NCI-H526 treated with DMSO at 0.1 percent for 48 hours (cell line): ENCODE results near the gene DOCK1.
A peak's percentile ranks its signal among the peaks of the same experiment; 100 is the strongest.

Source experiments
- DNase-seq: peaks from one replicate; lab custom pipeline; 2025; lab: John Stamatoyannopoulos, UW

DOCK1 gene

DNA sequence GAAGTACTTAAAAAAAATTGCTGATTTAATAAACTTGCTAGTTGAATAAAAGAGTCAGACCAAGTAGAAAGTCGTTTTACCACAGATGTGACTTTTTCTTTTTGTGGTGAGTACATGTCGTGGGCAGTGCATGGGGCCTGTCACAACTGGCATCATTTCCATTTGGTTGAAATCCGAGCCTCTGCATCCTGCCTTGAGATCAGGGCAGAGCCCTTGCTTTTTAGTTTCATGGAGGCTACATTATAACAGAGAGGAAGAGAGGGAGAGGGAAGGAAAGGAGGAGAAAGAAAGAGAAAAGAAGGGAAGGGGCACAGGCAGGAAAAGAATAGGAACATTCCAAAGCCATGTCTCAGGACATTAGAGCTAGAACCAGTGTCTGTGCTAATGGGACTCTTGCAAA is 311.6 kb downstream of the DOCK1 start:
- DNase-seq = no peak

DNA sequence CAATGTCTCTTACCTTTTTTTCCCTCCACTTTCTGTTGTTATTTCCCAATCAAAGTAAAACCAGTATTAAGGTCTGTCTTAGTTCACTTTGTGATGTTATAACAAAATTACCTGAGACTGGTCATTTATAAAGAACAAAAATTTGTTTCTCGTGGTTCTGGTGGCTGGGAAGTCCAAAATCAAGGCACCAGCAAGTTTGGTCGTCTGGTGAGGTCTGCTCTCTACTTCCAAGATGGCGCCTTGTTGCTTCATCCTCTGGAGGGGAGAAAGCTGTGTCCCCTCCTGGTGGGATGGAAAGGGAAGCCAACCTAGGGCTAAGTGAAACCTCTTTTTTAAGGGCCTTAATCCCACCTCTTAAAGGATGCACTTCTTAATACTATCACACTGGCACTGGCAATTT is 313.4 kb downstream of the DOCK1 start:
- no peak for DNase-seq

DNA sequence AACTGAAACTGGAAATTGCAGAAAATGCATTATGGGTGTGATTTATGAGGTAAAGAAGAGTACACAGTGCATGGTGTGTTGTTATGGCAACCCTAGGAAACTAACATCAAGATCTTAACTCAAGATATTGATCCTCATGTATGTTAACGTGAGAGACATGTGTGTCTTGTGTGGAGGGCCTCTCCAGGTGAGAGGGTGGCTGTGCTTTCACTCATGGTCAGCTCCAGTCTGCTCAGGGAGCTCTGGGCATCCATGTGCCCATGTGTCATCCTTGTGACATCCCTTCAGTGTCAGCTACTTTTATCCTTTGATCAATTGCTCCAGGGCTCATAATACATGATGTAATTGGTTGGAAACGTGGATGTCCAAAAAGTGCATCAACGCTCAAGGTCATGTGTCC is 316.1 kb downstream of the DOCK1 start:
- DNase-seq = no peak

DNA sequence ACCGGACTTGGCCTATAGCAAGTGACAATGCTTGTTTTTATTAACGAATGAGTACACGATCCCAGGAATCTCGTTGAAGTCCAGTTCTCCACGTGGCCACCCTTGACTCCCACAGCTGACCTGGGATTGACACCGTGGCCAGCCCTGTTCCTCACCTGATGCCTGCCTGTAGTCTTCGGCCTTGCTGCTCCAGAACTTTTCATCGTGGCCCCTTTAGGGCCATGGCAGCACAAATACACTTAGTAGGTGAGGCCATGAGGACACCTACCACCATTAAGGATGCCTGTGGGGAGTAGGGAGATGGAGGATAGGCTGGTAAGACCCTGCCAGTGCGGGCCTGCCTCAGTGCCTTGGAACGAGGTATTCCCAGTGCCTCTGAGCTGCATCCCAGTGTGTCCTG is 321.8 kb downstream of the DOCK1 start:
- no peak for DNase-seq

- peak; percentile 0 for DNase-seq
These were observed 322.4 kb downstream of the DOCK1 start for GRCh38 chr10:127227663-127228062.

DNA sequence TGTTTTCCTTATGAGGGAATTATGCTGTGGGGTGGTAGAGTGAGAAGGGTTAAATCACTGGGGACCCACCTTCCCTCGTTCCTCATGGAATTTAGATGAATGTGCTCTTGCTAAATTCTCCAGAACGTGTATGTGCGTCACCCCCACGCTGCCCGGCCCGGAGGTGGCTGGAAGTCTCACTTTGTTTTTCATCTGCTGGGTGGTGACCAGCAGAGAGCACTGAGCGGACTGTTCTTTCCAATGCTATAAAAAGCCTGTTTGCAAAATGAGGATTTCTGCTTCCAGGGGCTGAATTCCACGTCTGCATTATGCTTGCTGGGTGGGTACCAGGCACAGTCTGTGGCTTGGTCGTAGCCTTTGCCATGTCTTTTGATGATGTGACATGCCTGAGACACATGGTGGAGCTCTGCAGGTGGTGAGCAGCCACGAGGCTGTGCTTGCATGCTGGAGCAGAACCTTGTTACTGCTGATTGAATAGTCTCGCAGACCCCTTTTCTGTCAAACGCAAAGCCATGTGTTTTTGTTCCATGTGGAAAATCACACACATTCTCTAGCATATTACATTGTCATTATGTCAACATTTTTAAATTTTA is 323.1 kb downstream of the DOCK1 start:
- no peak for DNase-seq

- DNase-seq = no peak
These were observed 329.1 kb downstream of the DOCK1 start for GRCh38 chr10:127234306-127234800.

DNA sequence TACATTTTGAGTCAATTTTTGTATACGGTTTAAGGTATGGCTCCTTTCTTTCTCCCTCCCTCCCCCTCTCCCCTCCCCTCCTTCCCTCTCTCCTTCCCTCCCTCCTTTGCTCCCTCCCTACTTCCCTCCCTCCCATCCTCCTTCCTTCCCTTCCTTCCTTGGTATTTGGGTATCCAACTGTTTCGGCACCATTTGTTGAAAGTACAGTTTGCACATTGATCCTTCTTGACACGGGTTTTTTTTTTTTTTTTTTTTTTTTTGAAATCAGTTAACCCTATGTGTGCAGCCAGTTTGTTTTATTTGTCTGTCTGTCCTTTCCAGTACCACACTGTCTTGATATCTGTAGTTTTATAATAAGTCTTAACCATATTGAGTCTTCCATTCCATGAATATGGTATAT is 331.0 kb downstream of the DOCK1 start:
- no peak for DNase-seq

DNA sequence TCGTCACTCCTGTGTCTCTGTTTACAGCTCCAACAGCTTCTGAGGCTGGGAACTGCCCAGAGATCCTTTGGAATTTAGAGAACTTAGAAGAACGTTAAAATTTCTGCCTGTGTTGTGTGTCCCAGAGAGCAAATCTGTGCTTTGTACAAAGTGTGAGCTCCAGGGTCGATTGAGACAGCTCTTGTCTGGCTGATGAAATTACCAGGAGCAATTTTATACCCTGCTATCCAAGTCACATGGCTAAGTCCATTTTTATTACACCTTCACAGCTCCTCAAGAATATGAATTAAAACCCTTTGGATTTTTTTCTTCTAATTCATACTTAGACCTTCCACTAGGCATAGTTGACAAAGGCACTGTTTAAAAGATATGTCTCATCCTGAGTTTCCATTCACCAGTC is 337.7 kb downstream of the DOCK1 start:
- no peak for DNase-seq

DNA sequence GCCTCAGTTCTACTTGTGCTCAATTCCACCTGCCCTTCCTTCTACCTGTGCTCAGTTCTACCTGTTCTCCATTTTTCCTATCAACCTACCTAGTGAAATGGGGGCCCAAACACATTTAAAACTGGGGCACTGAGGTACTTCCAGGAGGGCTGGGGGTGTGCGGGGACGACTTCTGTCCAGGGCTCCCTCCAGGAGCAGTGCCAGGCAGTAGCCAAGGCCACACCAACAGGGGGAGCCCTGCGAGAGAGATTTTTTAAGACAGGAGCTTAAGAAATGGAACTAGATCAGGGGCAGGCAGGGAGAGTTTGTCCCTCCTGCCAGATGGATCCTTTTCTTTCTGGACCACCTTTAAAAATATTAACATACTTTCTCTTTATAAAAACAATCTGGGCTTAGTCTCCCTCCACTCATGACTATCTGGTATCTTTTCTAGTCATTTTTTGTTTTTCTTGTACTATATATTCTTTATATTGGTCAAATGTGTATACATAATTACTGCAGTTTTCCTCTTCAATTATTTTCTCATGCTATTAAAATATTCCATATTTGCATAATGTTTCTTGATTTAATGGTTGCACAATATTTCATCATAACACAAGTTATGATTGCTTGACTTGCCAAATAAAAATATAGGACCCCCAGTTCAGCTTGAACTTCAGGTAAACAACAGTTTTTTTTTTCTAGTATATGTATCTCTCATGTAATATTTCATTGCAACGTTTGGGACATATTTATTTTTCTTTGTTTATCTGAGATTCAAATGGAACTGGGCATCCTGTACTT is 338.5 kb downstream of the DOCK1 start:
- DNase-seq = peak; percentile 2

GRCh38 chr10:127245456-127245855 is 340.2 kb downstream of the DOCK1 start:
- DNase-seq = no peak

DNA sequence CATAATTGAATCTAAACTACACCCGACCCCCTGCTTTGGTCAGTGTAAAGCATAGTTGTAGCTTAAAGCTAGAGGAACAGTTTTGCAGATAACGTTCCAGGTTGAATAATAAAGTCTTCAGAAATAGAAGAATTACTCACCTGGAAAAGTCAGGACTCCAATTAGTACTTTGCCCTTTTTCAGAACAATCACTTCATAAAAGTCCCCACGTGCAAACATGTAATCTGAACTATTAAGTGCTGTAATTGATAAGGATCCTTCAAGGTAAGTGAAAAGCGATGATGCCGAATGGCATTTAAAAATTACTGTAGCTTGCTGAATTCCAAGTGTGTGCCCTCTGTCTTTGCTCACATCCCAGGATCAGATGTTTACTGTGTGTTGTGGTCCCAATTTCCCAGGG is 344.8 kb downstream of the DOCK1 start:
- DNase-seq = no peak

DNA sequence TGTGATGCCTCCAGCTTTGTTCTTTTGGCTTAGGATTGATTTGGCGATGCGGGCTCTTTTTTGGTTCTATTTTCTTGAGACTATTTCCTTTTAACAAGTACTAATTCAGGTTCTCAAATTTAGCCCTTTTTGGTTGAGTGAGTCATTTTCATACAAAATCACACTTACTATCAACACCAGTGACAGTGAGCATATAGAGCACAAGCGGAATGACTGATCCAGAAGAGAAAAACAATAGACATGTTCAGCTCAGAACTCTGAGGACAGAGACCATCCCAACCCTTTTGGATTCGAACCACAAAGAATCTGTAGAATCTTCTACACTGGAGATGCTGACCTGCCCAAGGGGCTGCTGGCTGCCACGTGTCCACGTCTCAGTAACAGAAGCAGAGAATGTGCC is 347.6 kb downstream of the DOCK1 start:
- no peak for DNase-seq

DNA sequence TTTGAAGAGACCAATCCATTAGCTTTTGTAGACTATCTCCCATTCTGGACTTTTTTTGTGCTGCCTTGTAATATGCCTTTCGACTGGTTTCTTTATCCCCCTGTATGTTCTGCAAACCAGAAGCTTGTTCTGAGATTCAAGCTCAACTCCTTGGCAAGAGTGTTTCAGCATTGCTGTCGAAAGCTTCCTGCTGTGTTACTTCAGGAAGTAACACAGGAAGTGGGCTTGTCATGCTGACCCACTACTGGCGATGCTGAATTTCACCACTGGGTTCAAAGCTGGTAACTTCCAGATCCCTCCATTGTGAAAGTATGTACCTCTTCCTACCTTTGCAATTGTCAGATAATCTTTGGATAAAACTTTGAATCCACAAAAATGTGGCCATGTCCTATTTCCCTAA is 349.0 kb downstream of the DOCK1 start:
- DNase-seq = no peak

- no peak for DNase-seq
These were observed 352.2 kb downstream of the DOCK1 start for GRCh38 chr10:127257395-127257794.

DNA sequence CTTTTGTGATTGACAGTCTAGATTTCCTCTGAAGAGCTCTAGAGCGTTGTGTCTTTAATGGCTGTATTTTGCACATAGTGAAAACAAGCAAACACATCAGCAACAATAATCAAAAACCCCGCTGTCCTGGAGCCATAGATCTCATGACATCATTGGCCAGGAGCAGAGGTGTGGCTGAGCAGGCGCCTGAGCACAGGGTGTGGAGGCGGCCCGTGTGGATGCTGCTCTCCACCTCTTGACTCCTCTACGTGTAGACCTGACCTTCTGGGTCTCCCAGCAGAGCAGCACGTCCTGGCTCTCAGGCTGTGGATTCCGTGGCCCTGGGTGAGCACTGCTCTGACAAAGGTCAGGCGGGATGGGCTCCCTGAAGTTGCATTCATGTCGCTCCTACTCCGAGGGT is 354.1 kb downstream of the DOCK1 start:
- DNase-seq = no peak

- DNase-seq = no peak
These were observed 357.4 kb downstream of the DOCK1 start for GRCh38 chr10:127262606-127263005.

GRCh38 chr10:127265288-127265687 is 360.1 kb downstream of the DOCK1 start:
- DNase-seq = no peak

DNA sequence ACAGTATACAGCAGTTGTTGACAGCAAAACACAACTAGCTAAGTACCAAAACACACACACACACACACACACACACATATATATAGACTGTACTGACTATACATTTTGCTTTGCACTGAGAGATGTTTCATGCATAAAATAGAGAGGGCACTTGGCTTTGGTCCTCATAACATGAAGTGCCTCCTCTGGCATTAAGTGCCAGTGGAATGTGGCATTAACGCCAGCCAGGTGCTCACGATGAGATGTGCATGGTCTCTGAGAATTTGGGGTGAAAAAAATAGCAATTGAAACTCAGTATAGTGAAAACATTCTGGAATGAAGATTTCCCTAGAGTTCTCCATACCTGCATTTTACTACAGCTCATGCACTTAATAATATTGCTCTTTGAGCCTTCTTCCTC is 361.2 kb downstream of the DOCK1 start:
- DNase-seq = no peak

GRCh38 chr10:127267442-127267841 is 362.2 kb downstream of the DOCK1 start:
- no peak for DNase-seq

DNA sequence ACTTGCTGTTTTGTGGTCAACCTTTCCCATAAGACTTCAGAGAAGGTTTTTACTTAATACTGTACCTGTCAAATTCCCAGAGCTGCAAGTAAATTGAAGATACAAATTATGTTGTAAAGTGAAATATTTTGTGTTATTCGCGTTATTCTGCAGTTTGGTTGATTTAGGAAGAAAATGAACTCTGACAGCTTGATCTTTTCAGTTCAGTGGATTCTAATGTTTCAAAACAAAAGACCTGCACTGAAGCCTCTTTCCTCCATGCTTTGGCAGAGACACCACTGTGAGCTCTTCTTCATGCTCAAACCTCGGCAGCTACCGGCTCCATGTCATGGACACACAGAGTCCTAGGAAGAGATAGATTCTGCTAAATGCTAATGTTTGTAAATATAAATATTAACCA is 366.8 kb downstream of the DOCK1 start:
- no peak for DNase-seq

DNA sequence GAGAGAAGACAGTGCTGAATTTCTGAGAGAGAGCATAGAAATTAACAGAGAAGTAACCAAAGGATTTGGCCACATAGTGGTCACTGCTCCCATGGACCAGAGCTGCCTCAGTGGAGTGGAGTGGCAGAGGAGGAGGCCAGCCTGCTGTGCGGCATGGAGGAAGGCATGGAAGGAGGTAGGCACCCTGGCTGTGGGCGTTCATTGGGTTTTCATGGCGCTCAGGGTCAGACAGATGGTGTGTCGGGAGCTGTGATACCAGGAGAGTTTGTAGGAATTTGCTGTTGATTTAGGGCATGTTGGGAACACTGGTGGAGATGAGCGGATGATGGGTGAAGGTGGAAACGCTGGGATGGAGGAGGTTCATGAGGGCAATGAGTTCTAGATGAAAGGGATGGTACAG is 370.0 kb downstream of the DOCK1 start:
- DNase-seq = no peak

DNA sequence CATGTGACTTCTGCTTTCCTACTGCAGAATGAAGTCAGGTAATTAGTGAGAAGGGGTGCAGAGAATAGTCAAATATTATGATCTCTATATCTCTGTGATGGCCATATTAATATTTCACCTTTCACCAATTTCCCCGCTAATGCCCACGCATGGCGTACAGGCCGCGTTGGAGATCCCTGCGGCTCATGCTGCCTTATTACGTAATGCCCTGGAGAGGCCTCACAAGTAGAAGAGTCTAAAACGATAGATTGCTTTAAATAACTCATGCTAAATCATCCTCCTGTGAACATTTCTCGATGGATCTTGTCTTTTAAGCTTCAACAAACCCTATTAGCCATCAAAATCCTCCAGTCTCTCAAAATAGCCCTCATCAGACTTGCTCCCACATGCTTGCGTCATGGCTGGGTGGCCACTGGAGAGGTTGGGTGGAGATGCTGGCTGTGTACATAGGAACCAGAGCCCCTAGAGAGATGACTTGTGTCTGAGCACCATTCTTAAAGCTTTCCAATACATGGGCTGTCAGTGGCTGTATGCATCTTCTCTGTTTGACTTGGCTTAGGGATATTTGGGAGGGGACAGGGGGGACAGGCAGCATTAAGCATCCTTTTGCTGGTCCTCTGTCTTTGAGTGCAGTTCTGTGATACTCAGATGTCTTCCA is 370.7 kb downstream of the DOCK1 start:
- no peak for DNase-seq
